HG03108 (cell line): ENCODE results near the gene ATP23.

Source experiments
- ATAC-seq: cut with Tn5 transposase; IDR thresholded peaks from one replicate; pipeline ENCODE4 v1.9.1; 2021; ENCODE audit warnings: moderate library complexity; ENCODE audit not compliant: unreplicated experiment

Gene ATP23

GRCh38 chr12:57941165-57941894 lies at the start of gene ATP23:
ATP23 (plus strand) TSS chr12:57941567; CDS start chr12:57941702, 135 bp downstream.
- ATAC-seq, result peak; percentile 79

- ATAC-seq, result no peak
Measured at GRCh38 chr12:57892232-57892972, 49.0 kb upstream of the ATP23 start.

- ATAC-seq, result no peak
Measured at GRCh38 chr12:57893431-57894353, 47.7 kb upstream of the ATP23 start.

GRCh38 chr12:57894399-57895292 lies 46.7 kb upstream of the ATP23 start:
- ATAC-seq, result no peak

- no peak for ATAC-seq
Measured at GRCh38 chr12:57895389-57896114, 45.8 kb upstream of the ATP23 start.

- no peak for ATAC-seq
Measured at GRCh38 chr12:57896115-57896433, 45.3 kb upstream of the ATP23 start.

- no peak for ATAC-seq
Measured at GRCh38 chr12:57896434-57897201, 44.7 kb upstream of the ATP23 start.

GRCh38 chr12:57897286-57897974 lies 43.9 kb upstream of the ATP23 start:
- ATAC-seq, result no peak

GRCh38 chr12:57898308-57898970 lies 42.9 kb upstream of the ATP23 start:
- ATAC-seq, result no peak

- peak; percentile 82 for ATAC-seq
Measured at GRCh38 chr12:57899010-57899662, 42.2 kb upstream of the ATP23 start.

- ATAC-seq, result no peak
Measured at GRCh38 chr12:57902478-57902969, 38.8 kb upstream of the ATP23 start.

GRCh38 chr12:57904426-57904825 lies 36.9 kb upstream of the ATP23 start:
- ATAC-seq, result no peak

- ATAC-seq, result peak; percentile 88
Measured at GRCh38 chr12:57904848-57905811, 36.2 kb upstream of the ATP23 start.

GRCh38 chr12:57905812-57906475 lies 35.4 kb upstream of the ATP23 start:
- no peak for ATAC-seq

- no peak for ATAC-seq
Measured at GRCh38 chr12:57906821-57907220, 34.5 kb upstream of the ATP23 start.

- no peak for ATAC-seq
Measured at GRCh38 chr12:57907281-57907680, 34.1 kb upstream of the ATP23 start.
